ENCODE data around the gene TECPR1.
A peak's percentile ranks its signal among the peaks of the same experiment; 100 is the strongest.

TECPR1 gene

GRCh38 chr7:98283127-98283886, 31.3 kb upstream of the TECPR1 start:
- no peak for DNase-seq (ENCODE audit: low spot score)

DNA sequence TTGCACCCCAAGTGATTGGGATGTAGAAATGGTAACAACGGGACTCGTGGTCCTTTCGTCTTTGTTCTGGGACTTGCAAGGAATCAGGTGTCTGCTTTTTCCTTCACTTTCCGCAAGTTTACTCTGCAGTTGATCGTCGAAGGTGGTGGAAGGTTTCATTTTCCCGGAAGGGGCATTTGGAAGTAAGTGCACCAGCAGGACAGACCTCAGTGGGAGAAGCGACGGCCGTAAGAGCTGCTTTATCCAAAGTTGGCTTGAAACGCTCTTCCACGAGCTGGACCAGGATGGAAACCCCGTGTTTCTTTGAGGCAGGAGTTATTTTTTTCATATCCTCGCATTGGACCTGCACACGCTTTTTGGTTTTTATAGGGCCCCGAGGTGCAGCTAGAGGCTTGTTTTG, 30.7 kb upstream of the TECPR1 start:
- no peak for DNase-seq (ENCODE audit: low spot score)

DNA sequence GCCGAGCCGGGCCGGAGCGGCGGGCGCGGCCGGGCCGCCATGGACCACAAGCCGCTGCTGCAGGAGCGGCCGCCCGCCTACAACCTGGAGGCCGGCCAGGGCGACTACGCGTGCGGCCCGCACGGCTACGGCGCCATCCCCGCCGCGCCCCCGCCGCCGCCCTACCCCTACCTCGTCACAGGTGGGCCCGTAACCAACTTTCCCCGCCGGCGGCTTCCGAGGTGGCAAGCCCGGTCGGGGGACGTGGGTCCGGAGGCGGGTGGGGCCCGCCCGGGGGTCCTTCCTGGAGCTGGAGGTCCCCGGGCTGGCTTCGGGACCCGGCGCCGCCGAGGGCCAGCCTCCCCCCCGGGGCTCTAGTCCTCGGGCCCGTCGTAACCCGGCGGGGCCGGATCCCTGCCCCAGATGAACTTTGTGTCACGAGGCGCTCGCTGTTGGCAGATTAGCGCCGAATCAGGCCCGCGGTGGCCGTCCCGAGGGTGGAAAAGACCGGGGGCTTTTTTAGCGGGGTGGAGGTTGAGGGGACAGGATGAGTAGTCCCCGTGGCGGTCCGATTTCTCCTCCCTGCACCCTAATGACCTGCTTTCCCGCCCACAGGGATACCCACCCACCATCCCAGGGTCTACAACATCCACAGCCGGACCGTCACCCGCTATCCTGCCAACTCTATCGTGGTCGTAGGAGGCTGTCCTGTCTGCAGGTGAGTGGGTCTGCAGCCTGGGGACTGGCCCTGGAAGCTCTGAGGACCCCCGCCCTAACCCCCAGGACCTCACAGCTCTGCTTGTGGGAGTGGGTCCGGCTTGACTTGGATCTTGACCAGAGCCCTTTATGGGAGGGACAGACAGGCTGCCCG, 29.9 kb upstream of the TECPR1 start:
- no peak for DNase-seq (ENCODE audit: low spot score)

- DNase-seq (ENCODE audit: low spot score): peak; percentile 91
These were observed 29.0 kb upstream of the TECPR1 start, which contains the start of gene BRI3 for GRCh38 chr7:98280791-98281756. BRI3 (plus strand) TSS chr7:98281686; CDS start chr7:98281796, 110 bp downstream.

GRCh38 chr7:98280296-98280695, 28.3 kb upstream of the TECPR1 start:
- no peak for DNase-seq (ENCODE audit: low spot score)

DNA sequence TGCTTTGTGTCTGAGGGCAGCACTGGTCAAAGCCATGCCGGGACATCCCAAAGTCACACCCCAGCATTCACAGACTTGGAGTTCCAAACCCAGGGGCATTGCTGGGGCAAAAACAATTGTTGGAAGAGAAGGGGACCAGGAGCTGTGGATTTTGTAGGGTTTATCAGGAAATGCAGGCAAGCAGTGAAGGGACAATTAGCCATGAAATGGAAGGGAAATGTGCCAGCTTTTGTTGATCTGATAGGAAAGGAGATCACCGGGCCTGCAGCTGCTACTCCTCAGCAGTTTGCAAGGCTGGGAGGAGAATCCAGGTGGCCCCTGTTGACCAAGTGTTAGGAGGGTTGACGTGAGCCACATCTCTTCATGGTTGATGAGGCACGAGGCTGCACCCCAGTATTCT, 26.9 kb upstream of the TECPR1 start:
- DNase-seq (ENCODE audit: low spot score): no peak

DNA sequence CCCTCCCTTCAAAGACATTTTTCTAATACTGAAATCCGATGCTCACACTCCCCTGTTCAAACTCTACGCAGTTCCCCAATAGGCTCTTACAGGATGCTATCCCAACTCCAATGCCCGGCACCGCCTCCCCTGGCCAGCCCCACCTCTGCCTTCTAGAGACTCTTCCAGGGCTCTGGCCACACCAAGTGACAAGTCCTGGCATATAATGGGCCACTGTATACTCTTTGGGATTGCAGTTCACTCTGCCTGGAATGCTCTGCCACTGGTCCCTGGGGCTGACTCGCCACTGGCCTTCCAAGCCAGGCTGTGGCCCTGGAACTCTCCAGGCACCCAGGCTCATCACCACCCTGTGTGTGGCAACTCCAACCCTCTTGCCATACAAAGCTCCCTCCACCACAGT, 26.4 kb upstream of the TECPR1 start:
- no peak for DNase-seq (ENCODE audit: low spot score)

DNA sequence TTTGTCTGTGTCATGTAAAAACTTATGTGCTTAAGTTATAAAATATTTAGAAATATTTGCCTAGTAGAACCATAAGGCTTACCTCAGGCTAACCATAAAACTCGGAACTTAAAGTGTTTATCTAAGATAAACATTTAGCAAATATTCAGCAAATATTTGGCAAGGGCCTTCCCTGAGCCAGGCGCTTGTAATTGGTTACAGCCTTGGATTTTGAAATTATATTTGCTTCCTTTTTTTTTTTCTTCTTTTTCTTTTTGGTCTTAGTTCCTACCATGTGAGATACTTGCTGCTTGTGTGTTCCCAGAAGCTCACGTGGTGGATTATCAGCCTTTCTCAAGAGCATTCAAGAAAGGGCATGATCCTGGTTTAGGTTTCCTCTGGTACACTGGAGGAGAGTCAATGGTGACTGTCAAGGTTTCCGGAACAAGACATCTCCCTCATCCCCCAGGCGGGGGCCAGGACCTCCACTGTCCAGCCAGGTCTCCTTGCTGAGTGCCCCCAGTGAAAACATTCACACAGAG, 24.3 kb upstream of the TECPR1 start:
- no peak for DNase-seq (ENCODE audit: low spot score)

GRCh38 chr7:98267303-98267702, 15.3 kb upstream of the TECPR1 start:
- DNase-seq (ENCODE audit: low spot score): no peak

DNA sequence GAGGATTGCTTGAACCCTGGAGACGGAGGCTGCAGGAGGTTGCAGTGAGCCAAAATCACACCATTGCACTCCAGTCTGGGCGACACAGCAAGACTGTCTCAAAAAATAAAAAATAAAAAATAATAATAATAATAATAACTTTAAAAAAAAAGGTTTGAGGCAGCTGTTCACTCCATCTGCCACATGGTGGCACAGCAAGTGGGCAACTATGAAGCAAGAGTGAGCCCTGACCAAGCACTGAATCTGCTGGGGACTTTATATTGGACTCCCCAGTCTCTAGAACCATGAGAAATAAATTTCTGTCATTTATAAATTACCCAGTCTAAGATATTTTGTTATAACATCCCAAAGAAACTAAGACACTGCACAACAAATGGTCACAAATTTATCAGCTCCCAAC, 14.8 kb upstream of the TECPR1 start:
- no peak for DNase-seq (ENCODE audit: low spot score)

GRCh38 chr7:98265841-98266271, 13.8 kb upstream of the TECPR1 start:
- no peak for DNase-seq (ENCODE audit: low spot score)

DNA sequence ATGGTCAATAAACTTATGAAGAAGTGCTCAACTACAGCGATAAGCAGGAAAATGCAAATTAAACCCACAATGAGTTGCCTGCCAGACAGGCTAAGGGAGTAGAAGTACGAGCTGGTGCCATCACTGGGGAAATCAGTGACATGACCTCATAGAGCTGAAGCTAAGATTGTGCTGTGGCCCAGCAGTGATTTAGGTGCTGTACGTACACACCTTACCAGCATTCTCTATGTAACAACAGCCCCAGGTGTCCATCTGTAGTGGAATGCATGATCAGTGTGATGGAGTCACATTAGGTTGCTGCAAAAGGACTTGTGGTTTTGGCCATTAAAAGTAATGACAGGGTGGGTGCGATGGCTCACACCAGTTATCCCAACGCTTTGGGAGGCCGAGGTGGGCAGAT, 5.7 kb upstream of the TECPR1 start:
- no peak for DNase-seq (ENCODE audit: low spot score)

DNA sequence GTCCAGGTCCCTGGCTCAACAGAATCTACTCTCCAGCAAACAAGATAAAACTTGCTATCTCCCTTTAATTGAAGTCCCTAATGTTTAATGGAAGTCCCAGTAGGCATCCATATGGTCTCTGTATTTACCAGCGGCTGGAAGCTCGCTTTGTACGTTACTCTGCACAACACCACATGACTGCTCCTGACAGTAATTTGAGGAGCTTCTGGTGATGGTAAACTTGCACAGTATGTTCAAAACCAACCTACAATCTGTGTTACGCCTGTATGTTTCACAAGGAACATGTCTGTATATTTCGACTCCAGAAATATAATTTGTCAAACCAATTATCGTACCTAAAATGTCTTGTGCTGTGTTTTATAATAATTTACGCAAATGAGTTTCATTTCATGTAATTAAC, 4.4 kb upstream of the TECPR1 start:
- DNase-seq (ENCODE audit: low spot score): no peak

- no peak for DNase-seq (ENCODE audit: low spot score)
These were observed 3.0 kb upstream of the TECPR1 start for GRCh38 chr7:98254951-98255610.

- DNase-seq (ENCODE audit: low spot score): no peak
These were observed 2.5 kb upstream of the TECPR1 start for GRCh38 chr7:98254516-98254915.

GRCh38 chr7:98252425-98253054, 508 bp upstream of the TECPR1 start:
- DNase-seq (ENCODE audit: low spot score): no peak

- no peak for DNase-seq (ENCODE audit: low spot score)
These were observed 816 bp downstream of the TECPR1 start for GRCh38 chr7:98251231-98251600.

GRCh38 chr7:98250789-98251188, 1.2 kb downstream of the TECPR1 start:
- DNase-seq (ENCODE audit: low spot score): no peak

GRCh38 chr7:98249106-98249505, 2.9 kb downstream of the TECPR1 start:
- DNase-seq (ENCODE audit: low spot score): no peak

- DNase-seq (ENCODE audit: low spot score): no peak
These were observed 3.9 kb downstream of the TECPR1 start for GRCh38 chr7:98248156-98248555.

GRCh38 chr7:98244871-98245270, 7.2 kb downstream of the TECPR1 start:
- no peak for DNase-seq (ENCODE audit: low spot score)
